C4-2B (cell line): ENCODE data around the gene NLRC4.

ENCODE experiments used
- CTCF ChIP-seq: fragments of 450-650 bp; conservative IDR thresholded peaks from 2 replicates; pipeline ENCODE4 v1.5.1; 2017; ENCODE audit warnings: mild to moderate bottlenecking
- ZFX ChIP-seq: fragments of 450-650 bp; IDR thresholded peaks from 2 replicates; pipeline ENCODE4 v1.6.1; 2017

- TF ChIP-seq CTCF (no peak), ZFX (no peak)
Measured at GRCh38 chr2:32222966-32223365, 41.7 kb downstream of the NLRC4 start.
